DOHH2 (cell line): ENCODE data around the gene ULBP1.
"Not testable (repeated sequence)": the region's sequence is repeated elsewhere in the genome, so short reads cannot be mapped to it uniquely, and the experiment has no call there.

Source experiments
- EZH2phosphoT487 ChIP-seq: fragments of 200-600 bp; sonication (generic); IDR thresholded peaks from 2 replicates; pipeline ENCODE4 v1.6.1; 2017; ENCODE audit warnings: borderline replicate concordance, mild to moderate bottlenecking, antibody characterized with exemption, low read length, moderate library complexity, mixed read lengths
- TF ChIP-seq, protein P1 (sequence below): fragments of 200-600 bp; sonication (generic); IDR thresholded peaks from one replicate; pipeline ENCODE4 v1.5.1; 2014; ENCODE audit warnings: antibody characterized with exemption, mild to moderate bottlenecking, low read depth, low read length; ENCODE audit not compliant: poor library complexity, severe bottlenecking

DNA sequence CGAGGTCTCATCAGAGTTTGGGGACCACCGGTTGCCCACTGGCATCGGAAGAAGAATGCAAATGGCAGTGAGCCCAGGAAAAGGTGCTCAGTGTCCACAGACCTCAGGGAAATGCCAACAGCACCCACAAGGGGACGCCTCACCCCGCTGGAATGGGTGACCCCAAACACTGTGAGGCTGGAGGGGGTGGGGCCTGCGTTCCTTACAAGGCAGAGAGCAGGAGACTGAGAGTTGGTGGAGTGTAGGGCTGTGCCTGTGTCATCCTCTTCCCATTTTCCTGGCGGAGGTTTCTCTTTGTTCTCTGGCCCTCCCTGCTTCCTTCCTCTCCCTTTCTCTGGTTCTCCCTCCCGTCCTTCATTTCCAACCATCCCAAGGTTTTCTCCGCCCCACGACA, 9.8 kb upstream of the ULBP1 start:
- TF ChIP-seq, protein P1, sequence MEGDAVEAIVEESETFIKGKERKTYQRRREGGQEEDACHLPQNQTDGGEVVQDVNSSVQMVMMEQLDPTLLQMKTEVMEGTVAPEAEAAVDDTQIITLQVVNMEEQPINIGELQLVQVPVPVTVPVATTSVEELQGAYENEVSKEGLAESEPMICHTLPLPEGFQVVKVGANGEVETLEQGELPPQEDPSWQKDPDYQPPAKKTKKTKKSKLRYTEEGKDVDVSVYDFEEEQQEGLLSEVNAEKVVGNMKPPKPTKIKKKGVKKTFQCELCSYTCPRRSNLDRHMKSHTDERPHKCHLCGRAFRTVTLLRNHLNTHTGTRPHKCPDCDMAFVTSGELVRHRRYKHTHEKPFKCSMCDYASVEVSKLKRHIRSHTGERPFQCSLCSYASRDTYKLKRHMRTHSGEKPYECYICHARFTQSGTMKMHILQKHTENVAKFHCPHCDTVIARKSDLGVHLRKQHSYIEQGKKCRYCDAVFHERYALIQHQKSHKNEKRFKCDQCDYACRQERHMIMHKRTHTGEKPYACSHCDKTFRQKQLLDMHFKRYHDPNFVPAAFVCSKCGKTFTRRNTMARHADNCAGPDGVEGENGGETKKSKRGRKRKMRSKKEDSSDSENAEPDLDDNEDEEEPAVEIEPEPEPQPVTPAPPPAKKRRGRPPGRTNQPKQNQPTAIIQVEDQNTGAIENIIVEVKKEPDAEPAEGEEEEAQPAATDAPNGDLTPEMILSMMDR, result not testable (repeated sequence)
- not testable (repeated sequence) for TF ChIP-seq EZH2phosphoT487
